ENCODE results near the gene C1orf210.

C1orf210 gene

DNA sequence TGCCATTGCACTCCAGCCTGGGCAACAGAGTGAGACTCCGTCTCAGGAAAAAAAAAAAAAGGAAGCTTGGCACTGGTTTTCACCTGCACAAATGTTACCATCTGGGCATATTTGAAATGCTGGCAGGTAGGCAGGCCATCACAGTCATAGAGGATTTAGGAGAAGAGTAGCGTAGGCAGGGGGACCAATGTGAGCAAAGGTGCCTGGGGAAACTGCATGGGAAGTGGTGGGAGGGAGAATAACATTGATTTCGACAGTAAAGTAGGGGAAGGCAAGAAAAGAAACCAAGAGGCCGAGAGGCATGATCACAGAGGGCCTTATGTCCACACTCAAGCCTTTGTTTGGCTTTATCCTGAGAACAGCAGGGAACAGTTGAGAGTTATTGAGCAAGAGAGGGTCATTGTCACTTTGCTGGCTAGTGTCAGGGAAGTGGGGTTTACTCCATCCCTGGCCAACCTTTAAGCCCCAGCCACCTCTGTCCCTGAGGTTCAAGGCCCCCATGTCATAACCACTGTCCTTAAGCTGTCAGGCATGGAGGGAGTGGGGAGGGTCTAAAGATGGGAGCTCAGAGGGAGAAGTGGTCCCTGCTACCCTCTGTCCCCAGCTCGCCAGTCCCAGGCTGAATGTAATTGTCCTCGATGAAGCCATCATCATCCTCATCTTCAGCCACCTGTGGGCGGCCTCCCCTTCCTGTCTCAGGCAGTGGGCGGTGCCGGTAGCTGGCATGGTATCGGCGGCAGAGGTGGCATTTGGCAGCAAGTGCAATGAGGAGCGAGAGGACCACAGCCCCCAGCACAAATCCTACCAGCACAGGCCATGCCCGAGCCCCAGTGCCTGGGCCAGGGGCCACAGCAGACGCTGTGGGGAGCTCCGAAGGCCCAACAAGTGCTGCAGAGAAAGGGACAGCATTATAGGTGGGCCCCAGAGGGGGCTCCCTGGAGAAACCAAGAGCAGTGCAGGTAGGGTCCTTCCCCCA is 2.9 kb downstream of the C1orf210 start:
- no peak overlapping the region for H3K14ac ChIP-seq (ENCODE audit: low read length)
- peak overlapping the region; percentile 16 for H3K23ac ChIP-seq (ENCODE audit: low read depth, low read length, poor library complexity)
- H4K8ac ChIP-seq (ENCODE audit: low read depth, low read length) = no peak overlapping the region
- no peak overlapping the region for H3K4me2 ChIP-seq (ENCODE audit: insufficient read depth, low read length, poor library complexity, severe bottlenecking)
- no peak overlapping the region for H3K9ac ChIP-seq (ENCODE audit: low read depth, low read length, poor library complexity)
- peaks cover 0 to 5% of the 10 kb centered on the region in 2 donors for H3K9me3 ChIP-seq (replicated peaks in 1 of 2; ENCODE audit: control insufficient read depth in 2 of 2, insufficient read depth in 1 of 2, low read depth in 1 of 2, low read length in 2 of 2)
- H2BK12ac ChIP-seq (ENCODE audit: low read length) = no peak overlapping the region
- H2BK120ac ChIP-seq (ENCODE audit: low read depth, low read length) = no peak overlapping the region
- DNase-seq (ENCODE audit: low spot score) = no peak
- peaks cover 0 to 12% (median 5%) of the 10 kb centered on the region in 3 experiments for H3K27me3 ChIP-seq (ENCODE audit: control insufficient read depth in 3 of 3, insufficient read depth in 3 of 3, low read depth in 1 of 3, low read length in 3 of 3)
- no peak overlapping the region for H3K4me3 ChIP-seq (ENCODE audit: low read length in 2 of 2)
- H4K91ac ChIP-seq (ENCODE audit: low read depth, low read length, poor library complexity) = no peak overlapping the region
- no peak overlapping the region for H2AFZ ChIP-seq (ENCODE audit: low read length)
- no peaks in the 10 kb centered on the region for H3K79me1 ChIP-seq (ENCODE audit: low read depth, low read length)
- H3K27ac ChIP-seq (replicated peaks; ENCODE audit: low read length) = no peak overlapping the region
- no peak overlapping the region for H2AK5ac ChIP-seq (ENCODE audit: low read depth, low read length)
- H2BK15ac ChIP-seq (ENCODE audit: low read length) = peak overlapping the region; percentile 69
- H3K4ac ChIP-seq (ENCODE audit: low read length) = peak overlapping the region; percentile 66
- peaks cover 9 to 20% of the 10 kb centered on the region in 2 donors for H3K4me1 ChIP-seq (ENCODE audit: control insufficient read depth in 2 of 2, insufficient read depth in 1 of 2, low read depth in 1 of 2, low read length in 2 of 2)
- H3K18ac ChIP-seq (ENCODE audit: low read length) = peak overlapping the region; percentile 60
- no CpG with 5 or more reads among the region's 15 CpGs for WGBS, 2 donors (ENCODE audit: extremely low coverage in 2 of 2, insufficient read length in 2 of 2, insufficient replicate concordance in 1 of 2)
- H2BK5ac ChIP-seq (ENCODE audit: low read length) = no peak overlapping the region
- H3K36me3 ChIP-seq (replicated peaks in 1 of 2; ENCODE audit: control insufficient read depth in 2 of 2, insufficient read depth in 2 of 2, low read length in 2 of 2) = no peaks in the 10 kb centered on the region

DNA sequence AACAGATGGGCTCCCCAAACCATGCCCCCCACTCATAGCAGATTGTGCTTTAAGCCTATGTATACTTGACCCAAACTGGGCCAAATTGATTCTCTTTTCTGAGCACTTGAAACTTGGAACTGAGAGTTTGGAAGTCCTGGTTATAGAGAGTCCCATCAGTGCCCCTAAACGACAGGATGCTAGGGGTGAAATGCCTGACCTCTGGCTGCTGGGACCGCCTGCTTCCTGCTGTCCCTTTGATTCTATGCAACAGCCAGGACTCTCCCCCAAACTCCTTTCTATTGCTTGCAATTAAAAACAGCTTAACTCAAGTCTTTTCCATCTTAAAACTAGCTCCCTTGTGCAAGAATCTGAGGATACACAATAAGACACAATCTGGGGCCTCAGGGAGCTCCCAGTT is 4.7 kb downstream of the C1orf210 start:
- peaks cover 9 to 19% of the 10 kb centered on the region in 2 donors for H3K4me1 ChIP-seq (ENCODE audit: control insufficient read depth in 2 of 2, insufficient read depth in 1 of 2, low read depth in 1 of 2, low read length in 2 of 2)
- peaks cover 0 to 7% (median 3%) of the 10 kb centered on the region in 3 experiments for H3K27me3 ChIP-seq (ENCODE audit: control insufficient read depth in 3 of 3, insufficient read depth in 3 of 3, low read depth in 1 of 3, low read length in 3 of 3)
- no peak overlapping the region for H3K4ac ChIP-seq (ENCODE audit: low read length)
- no peaks in the 10 kb centered on the region for H3K79me1 ChIP-seq (ENCODE audit: low read depth, low read length)
- no peak overlapping the region for H3K14ac ChIP-seq (ENCODE audit: low read length)
- no peak overlapping the region for H4K8ac ChIP-seq (ENCODE audit: low read depth, low read length)
- H3K9ac ChIP-seq (ENCODE audit: low read depth, low read length, poor library complexity) = no peak overlapping the region
- no peak overlapping the region for H2BK12ac ChIP-seq (ENCODE audit: low read length)
- H3K27ac ChIP-seq (replicated peaks; ENCODE audit: low read length) = no peak overlapping the region
- DNase-seq (ENCODE audit: low spot score) = no peak
- H2AK5ac ChIP-seq (ENCODE audit: low read depth, low read length) = no peak overlapping the region
- no peak overlapping the region for H2BK5ac ChIP-seq (ENCODE audit: low read length)
- H2AFZ ChIP-seq (ENCODE audit: low read length) = no peak overlapping the region
- H2BK120ac ChIP-seq (ENCODE audit: low read depth, low read length) = no peak overlapping the region
- H2BK15ac ChIP-seq (ENCODE audit: low read length) = no peak overlapping the region
- WGBS, 2 donors (ENCODE audit: extremely low coverage in 2 of 2, insufficient read length in 2 of 2, insufficient replicate concordance in 1 of 2) = no CpG with 5 or more reads among the region's 2 CpGs
- H3K36me3 ChIP-seq (replicated peaks in 1 of 2; ENCODE audit: control insufficient read depth in 2 of 2, insufficient read depth in 2 of 2, low read length in 2 of 2) = no peaks in the 10 kb centered on the region
- no peak overlapping the region for H4K91ac ChIP-seq (ENCODE audit: low read depth, low read length, poor library complexity)
- no peak overlapping the region for H3K4me2 ChIP-seq (ENCODE audit: insufficient read depth, low read length, poor library complexity, severe bottlenecking)
- no peak overlapping the region for H3K4me3 ChIP-seq (ENCODE audit: low read length in 2 of 2)
- peak overlapping the region; percentile 32 for H3K18ac ChIP-seq (ENCODE audit: low read length)
- no peak overlapping the region for H3K23ac ChIP-seq (ENCODE audit: low read depth, low read length, poor library complexity)
- peaks cover 0 to 5% of the 10 kb centered on the region in 2 donors for H3K9me3 ChIP-seq (replicated peaks in 1 of 2; ENCODE audit: control insufficient read depth in 2 of 2, insufficient read depth in 1 of 2, low read depth in 1 of 2, low read length in 2 of 2)

DNA sequence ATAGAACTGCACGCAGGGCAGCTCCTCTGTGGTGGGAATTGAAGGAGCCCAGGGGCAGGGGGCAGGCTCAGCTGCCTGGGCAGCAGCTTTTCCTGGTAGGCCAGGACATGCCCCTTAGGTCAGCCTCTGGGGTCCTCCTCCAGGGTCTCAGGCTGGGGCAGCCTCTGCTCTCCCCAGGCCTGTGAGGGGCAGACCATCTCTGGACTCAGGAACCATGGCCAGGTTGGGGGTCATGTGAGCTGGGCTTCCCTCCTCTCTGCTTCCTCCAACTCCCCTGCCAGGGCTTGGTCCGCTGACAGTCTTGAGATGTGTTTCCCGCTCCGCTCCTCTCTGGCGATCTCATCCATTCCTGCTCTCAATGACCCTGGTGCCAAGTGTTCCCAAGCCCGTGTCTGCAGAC is 5.7 kb downstream of the C1orf210 start:
- WGBS, 2 donors (ENCODE audit: extremely low coverage in 2 of 2, insufficient read length in 2 of 2, insufficient replicate concordance in 1 of 2) = no CpG with 5 or more reads among the region's 6 CpGs
- no peak overlapping the region for H2AFZ ChIP-seq (ENCODE audit: low read length)
- no peaks in the 10 kb centered on the region for H3K36me3 ChIP-seq (replicated peaks in 1 of 2; ENCODE audit: control insufficient read depth in 2 of 2, insufficient read depth in 2 of 2, low read length in 2 of 2)
- H3K27ac ChIP-seq (replicated peaks; ENCODE audit: low read length) = no peak overlapping the region
- no peak overlapping the region for H2BK12ac ChIP-seq (ENCODE audit: low read length)
- no peak overlapping the region for H2AK5ac ChIP-seq (ENCODE audit: low read depth, low read length)
- H3K9me3 ChIP-seq (replicated peaks in 1 of 2; ENCODE audit: control insufficient read depth in 2 of 2, insufficient read depth in 1 of 2, low read depth in 1 of 2, low read length in 2 of 2) = peaks cover 0 to 5% of the 10 kb centered on the region in 2 donors
- peaks cover 9 to 10% of the 10 kb centered on the region in 2 donors for H3K4me1 ChIP-seq (ENCODE audit: control insufficient read depth in 2 of 2, insufficient read depth in 1 of 2, low read depth in 1 of 2, low read length in 2 of 2)
- peaks cover 0 to 6% (median 0%) of the 10 kb centered on the region in 3 experiments for H3K27me3 ChIP-seq (ENCODE audit: control insufficient read depth in 3 of 3, insufficient read depth in 3 of 3, low read depth in 1 of 3, low read length in 3 of 3)
- no peak overlapping the region for H3K4ac ChIP-seq (ENCODE audit: low read length)
- no peak overlapping the region for H3K9ac ChIP-seq (ENCODE audit: low read depth, low read length, poor library complexity)
- no peaks in the 10 kb centered on the region for H3K79me1 ChIP-seq (ENCODE audit: low read depth, low read length)
- no peak for DNase-seq (ENCODE audit: low spot score)
- no peak overlapping the region for H3K14ac ChIP-seq (ENCODE audit: low read length)
- H3K18ac ChIP-seq (ENCODE audit: low read length) = no peak overlapping the region
- H2BK120ac ChIP-seq (ENCODE audit: low read depth, low read length) = peak overlapping the region; percentile 77
- H3K4me3 ChIP-seq (ENCODE audit: low read length in 2 of 2) = no peak overlapping the region
- H3K4me2 ChIP-seq (ENCODE audit: insufficient read depth, low read length, poor library complexity, severe bottlenecking) = no peak overlapping the region
- no peak overlapping the region for H3K23ac ChIP-seq (ENCODE audit: low read depth, low read length, poor library complexity)
- no peak overlapping the region for H4K8ac ChIP-seq (ENCODE audit: low read depth, low read length)
- no peak overlapping the region for H4K91ac ChIP-seq (ENCODE audit: low read depth, low read length, poor library complexity)
- H2BK5ac ChIP-seq (ENCODE audit: low read length) = peak overlapping the region; percentile 39
- no peak overlapping the region for H2BK15ac ChIP-seq (ENCODE audit: low read length)

DNA sequence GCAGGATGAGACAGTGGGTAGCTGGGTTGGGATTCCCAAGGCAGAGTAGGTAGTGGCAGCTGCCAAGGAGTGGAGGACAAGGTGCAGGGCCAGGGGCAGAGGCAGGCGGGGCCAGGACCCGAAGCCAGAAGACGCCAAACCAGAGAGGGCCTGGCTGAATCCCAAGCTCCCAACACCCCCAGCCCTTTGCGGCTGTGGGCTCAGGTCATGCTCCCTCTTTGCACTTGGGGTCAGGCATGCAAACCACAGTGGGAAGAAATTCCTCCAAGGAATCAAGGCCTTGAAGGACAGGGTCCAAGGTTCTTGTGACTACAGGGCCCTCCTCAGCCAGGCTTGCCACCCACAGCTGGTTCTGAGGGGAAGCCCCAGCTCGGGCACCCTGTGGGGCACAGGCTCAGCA is 6.2 kb downstream of the C1orf210 start:
- H3K36me3 ChIP-seq (replicated peaks in 1 of 2; ENCODE audit: control insufficient read depth in 2 of 2, insufficient read depth in 2 of 2, low read length in 2 of 2) = no peaks in the 10 kb centered on the region

More for the DNA sequence above, 6.2 kb downstream of the C1orf210 start:
- H3K27ac ChIP-seq (replicated peaks; ENCODE audit: low read length) = no peak overlapping the region
- peaks cover 0 to 2% (median 0%) of the 10 kb centered on the region in 3 experiments for H3K27me3 ChIP-seq (ENCODE audit: control insufficient read depth in 3 of 3, insufficient read depth in 3 of 3, low read depth in 1 of 3, low read length in 3 of 3)
- H3K79me1 ChIP-seq (ENCODE audit: low read depth, low read length) = no peaks in the 10 kb centered on the region
- H3K4me2 ChIP-seq (ENCODE audit: insufficient read depth, low read length, poor library complexity, severe bottlenecking) = no peak overlapping the region
- no peak overlapping the region for H3K9ac ChIP-seq (ENCODE audit: low read depth, low read length, poor library complexity)
- H3K4me3 ChIP-seq (ENCODE audit: low read length in 2 of 2) = no peak overlapping the region
- H3K14ac ChIP-seq (ENCODE audit: low read length) = no peak overlapping the region
- H3K18ac ChIP-seq (ENCODE audit: low read length) = peak overlapping the region; percentile 52
- peak overlapping the region; percentile 50 for H2AK5ac ChIP-seq (ENCODE audit: low read depth, low read length)
- H4K8ac ChIP-seq (ENCODE audit: low read depth, low read length) = no peak overlapping the region
- peak overlapping the region; percentile 77 for H2BK120ac ChIP-seq (ENCODE audit: low read depth, low read length)
- peak overlapping the region; percentile 39 for H2BK5ac ChIP-seq (ENCODE audit: low read length)
- no peak for DNase-seq (ENCODE audit: low spot score)
- H3K4ac ChIP-seq (ENCODE audit: low read length) = peak overlapping the region; percentile 13
- no peak overlapping the region for H4K91ac ChIP-seq (ENCODE audit: low read depth, low read length, poor library complexity)
- H2BK15ac ChIP-seq (ENCODE audit: low read length) = no peak overlapping the region
- H2BK12ac ChIP-seq (ENCODE audit: low read length) = no peak overlapping the region
- peaks cover 9% of the 10 kb centered on the region in 2 donors for H3K4me1 ChIP-seq (ENCODE audit: control insufficient read depth in 2 of 2, insufficient read depth in 1 of 2, low read depth in 1 of 2, low read length in 2 of 2)
- H3K9me3 ChIP-seq (replicated peaks in 1 of 2; ENCODE audit: control insufficient read depth in 2 of 2, insufficient read depth in 1 of 2, low read depth in 1 of 2, low read length in 2 of 2) = peaks cover 0 to 5% of the 10 kb centered on the region in 2 donors
- peak overlapping the region; percentile 28 for H3K23ac ChIP-seq (ENCODE audit: low read depth, low read length, poor library complexity)
- no CpG with 5 or more reads among the region's 5 CpGs for WGBS, 2 donors (ENCODE audit: extremely low coverage in 2 of 2, insufficient read length in 2 of 2, insufficient replicate concordance in 1 of 2)
- no peak overlapping the region for H2AFZ ChIP-seq (ENCODE audit: low read length)
